ENCODE data around the gene SIGLEC6.
"Not testable (repeated sequence)": the region's sequence is repeated elsewhere in the genome, so short reads cannot be mapped to it uniquely, and the experiment has no call there.

The SIGLEC6 gene

DNA sequence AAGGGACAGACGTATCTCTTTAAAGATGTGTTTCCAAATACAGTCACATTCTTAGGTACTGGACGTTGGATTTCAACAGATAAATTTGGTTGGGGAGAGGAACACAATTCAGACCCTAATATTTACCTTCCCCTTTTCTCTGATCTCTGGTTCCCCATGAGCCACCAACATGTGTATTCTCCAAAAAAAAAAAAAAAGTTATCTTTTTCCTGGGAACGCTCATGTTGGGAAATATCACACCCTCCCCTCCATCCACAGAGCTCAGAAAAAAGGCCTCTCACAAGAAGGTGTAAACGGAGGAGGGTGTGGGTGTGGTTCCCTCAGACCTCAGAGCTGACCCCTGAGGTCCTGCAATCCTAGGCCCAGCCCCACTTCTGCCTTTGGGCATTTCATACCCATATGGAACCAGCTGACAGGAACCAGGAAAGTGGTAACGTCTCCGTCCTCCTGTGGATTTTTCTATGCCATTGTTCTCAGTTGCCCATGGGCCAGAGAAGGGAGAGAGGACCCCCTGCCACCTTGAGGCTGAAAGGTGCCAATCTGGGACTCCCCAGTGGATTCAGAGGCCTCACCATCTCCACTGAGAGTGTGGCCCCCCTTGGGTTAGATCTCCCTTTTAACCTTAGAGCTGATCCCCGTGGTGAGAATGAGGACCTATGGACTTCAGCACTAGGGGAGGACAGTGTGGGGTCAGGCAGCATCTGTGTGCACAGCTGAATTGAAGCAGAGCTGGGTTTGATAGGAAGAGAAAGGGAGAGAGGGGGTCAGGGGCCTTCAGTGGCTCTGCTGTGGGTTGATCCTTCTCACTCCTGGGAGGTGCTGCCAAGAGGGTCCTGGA lies 21.4 kb downstream of the SIGLEC6 start:
- H3K36me3 ChIP-seq (ENCODE audit: insufficient read depth, low read length): no peaks in the 10 kb centered on the region
- H3K27ac ChIP-seq: no peak overlapping the region
- TF ChIP-seq FOXP2 (optimal IDR thresholded peaks at IDR 0.05; ENCODE audit: control extremely low read depth, extremely low read length, insufficient read depth) (no peak), POLR2AphosphoS5 (IDR thresholded peaks at IDR 0.05; ENCODE audit: borderline replicate concordance, low read depth, low read length) (no peak), EZH2 (IDR thresholded peaks at IDR 0.05) (no peak)
- DNase-seq (ENCODE audit: low read depth, low spot score): no peak
- H3K9me3 ChIP-seq (ENCODE audit: low read depth, low read length): no peaks in the 10 kb centered on the region
- H3K4me3 ChIP-seq: no peak overlapping the region
- no peak overlapping the region for H3K9ac ChIP-seq (ENCODE audit: insufficient read length)

DNA sequence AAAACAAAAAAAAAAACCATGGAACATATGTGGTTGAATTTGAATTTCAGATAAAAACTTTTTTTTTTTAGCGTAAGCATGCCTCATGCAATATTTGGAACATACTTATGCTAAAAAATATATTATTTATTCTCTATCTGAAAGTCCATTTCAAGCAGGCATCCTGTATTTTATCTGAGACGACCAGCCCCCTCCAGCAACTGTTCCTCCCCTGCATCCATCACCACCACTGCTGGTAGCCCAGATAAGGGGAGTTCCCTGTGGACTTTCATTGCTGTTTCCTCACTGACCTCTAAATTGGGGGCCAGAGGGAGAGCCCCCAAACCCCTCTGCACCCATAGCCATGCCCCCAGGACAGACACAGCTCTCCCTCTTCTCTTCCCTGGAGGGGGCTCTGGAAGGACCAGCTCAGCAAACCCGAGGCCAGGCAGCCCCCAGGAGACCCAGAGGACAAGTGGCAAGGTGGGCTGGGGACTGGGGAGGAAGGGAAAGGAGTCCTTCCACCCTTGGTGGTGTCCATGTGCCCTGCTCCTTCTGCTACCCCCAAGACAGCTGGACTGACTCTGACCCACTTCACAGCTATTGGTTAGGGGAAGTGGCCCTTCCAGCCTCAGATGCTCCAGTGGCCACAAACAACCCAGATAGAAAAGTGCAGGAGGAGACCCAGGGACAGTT lies 23.3 kb downstream of the SIGLEC6 start:
- Histone ChIP-seq H3K36me3 (ENCODE audit: insufficient read depth, low read length) (no peaks in the 10 kb centered on the region), H3K27ac (no peak overlapping the region), H3K4me3 (no peak overlapping the region), H3K9ac (ENCODE audit: insufficient read length) (no peak overlapping the region), H3K9me3 (ENCODE audit: low read depth, low read length) (no peaks in the 10 kb centered on the region)
- no peak for DNase-seq (ENCODE audit: low read depth, low spot score)
- TF ChIP-seq FOXP2 (optimal IDR thresholded peaks at IDR 0.05; ENCODE audit: control extremely low read depth, extremely low read length, insufficient read depth) (no peak), EZH2 (IDR thresholded peaks at IDR 0.05) (no peak), POLR2AphosphoS5 (IDR thresholded peaks at IDR 0.05; ENCODE audit: borderline replicate concordance, low read depth, low read length) (no peak)

DNA sequence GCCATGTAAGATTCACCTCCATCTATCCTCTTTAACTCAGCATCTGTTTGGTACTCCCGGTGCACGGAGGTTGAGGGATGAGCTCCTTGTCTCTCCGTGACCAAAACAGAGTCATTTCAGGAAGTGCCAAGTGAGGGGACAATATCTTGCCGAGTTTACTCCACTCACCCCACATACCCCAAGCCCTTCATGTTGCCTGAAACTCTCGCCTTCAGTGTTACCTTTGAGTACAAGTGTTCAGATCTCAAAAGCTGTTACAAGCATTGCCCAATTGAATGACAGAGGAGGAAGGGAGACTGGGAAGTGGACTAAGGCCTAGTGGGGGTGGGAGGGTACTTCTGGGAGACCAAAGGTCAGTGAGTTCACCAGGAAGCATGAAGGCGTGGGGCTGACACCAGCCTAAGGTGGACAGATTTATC lies 23.8 kb downstream of the SIGLEC6 start:
- TF ChIP-seq FOXP2 (optimal IDR thresholded peaks at IDR 0.05; ENCODE audit: control extremely low read depth, extremely low read length, insufficient read depth) (no peak), POLR2AphosphoS5 (IDR thresholded peaks at IDR 0.05; ENCODE audit: borderline replicate concordance, low read depth, low read length) (no peak), EZH2 (IDR thresholded peaks at IDR 0.05) (no peak)
- no peak for DNase-seq (ENCODE audit: low read depth, low spot score)
- Histone ChIP-seq H3K4me3 (no peak overlapping the region), H3K9ac (ENCODE audit: insufficient read length) (no peak overlapping the region), H3K9me3 (ENCODE audit: low read depth, low read length) (no peaks in the 10 kb centered on the region), H3K27ac (no peak overlapping the region), H3K36me3 (ENCODE audit: insufficient read depth, low read length) (no peaks in the 10 kb centered on the region)

DNA sequence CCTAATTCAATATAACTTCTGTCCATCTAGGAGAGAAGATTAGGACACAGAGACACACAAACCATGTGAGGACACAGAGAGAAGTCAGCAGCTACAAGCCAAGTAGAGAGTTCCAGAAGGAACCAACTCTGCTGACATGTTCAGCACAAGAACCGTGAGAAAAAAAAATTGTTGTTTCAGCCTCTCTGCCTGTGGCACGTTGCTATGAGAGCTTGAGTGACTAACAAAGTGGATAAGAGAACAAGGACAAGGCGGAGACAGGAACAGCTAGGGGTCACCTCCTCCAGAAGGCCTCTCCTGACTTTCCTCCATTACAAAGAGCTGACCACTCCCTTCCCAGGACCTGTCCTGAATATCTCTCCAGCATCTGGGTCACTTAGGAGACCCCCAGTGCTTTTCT lies 24.3 kb downstream of the SIGLEC6 start:
- no peak for DNase-seq (ENCODE audit: low read depth, low spot score)
- no peaks in the 10 kb centered on the region for H3K36me3 ChIP-seq (ENCODE audit: insufficient read depth, low read length)
- no peaks in the 10 kb centered on the region for H3K9me3 ChIP-seq (ENCODE audit: low read depth, low read length)
- no peak overlapping the region for H3K27ac ChIP-seq
- H3K9ac ChIP-seq (ENCODE audit: insufficient read length): no peak overlapping the region
- TF ChIP-seq EZH2 (IDR thresholded peaks at IDR 0.05) (no peak), POLR2AphosphoS5 (IDR thresholded peaks at IDR 0.05; ENCODE audit: borderline replicate concordance, low read depth, low read length) (no peak), FOXP2 (optimal IDR thresholded peaks at IDR 0.05; ENCODE audit: control extremely low read depth, extremely low read length, insufficient read depth) (no peak)
- H3K4me3 ChIP-seq: no peak overlapping the region

DNA sequence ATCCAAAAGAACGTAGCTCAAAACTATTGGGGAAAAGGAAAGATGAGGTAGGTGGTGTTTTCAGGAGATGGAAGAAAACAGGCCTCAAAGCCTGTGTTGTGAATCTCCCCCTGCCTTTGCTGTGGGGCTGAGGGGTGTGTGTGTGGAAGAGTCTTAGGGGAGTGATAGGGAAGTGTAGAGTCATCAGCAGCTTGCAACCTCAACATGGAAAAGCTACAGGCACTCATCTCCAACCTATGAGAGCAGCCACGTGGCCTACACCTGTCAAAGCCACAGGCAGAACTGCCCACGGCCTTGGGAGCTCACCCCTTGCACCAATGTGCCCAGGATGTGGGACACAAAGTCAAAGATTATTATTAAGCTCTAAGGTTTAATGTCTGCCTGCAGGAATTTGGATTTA lies 25.6 kb downstream of the SIGLEC6 start:
- Histone ChIP-seq H3K27ac (no peak overlapping the region), H3K9ac (ENCODE audit: insufficient read length) (no peak overlapping the region), H3K36me3 (ENCODE audit: insufficient read depth, low read length) (no peaks in the 10 kb centered on the region), H3K9me3 (ENCODE audit: low read depth, low read length) (no peaks in the 10 kb centered on the region), H3K4me3 (no peak overlapping the region)
- no peak for DNase-seq (ENCODE audit: low read depth, low spot score)
- no peak for TF ChIP-seq POLR2AphosphoS5 (IDR thresholded peaks at IDR 0.05; ENCODE audit: borderline replicate concordance, low read depth, low read length)
- TF ChIP-seq FOXP2 (optimal IDR thresholded peaks at IDR 0.05; ENCODE audit: control extremely low read depth, extremely low read length, insufficient read depth): no peak
- no peak for TF ChIP-seq EZH2 (IDR thresholded peaks at IDR 0.05)

DNA sequence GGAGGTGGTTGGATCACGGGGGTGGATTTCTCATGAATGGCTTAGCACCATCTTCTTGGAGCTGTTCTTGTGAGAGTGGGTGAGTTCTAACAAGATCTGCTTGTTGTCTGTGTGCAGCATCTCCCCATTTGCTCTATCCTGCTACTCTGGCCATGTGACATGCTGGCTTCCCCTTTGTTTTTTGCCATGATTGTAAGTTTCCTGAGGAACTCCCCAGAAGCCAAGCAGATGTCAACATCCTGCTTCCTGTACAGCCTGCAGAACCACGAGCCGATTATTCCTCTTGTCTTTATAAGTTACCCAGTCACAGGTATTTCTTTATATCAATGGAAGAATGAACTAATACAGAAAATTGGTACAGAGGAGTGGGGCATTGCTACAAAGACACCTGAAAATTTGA lies 27.6 kb downstream of the SIGLEC6 start:
- H3K4me3 ChIP-seq: no peak overlapping the region
- no peaks in the 10 kb centered on the region for H3K9me3 ChIP-seq (ENCODE audit: low read depth, low read length)
- H3K27ac ChIP-seq: no peak overlapping the region
- no peaks in the 10 kb centered on the region for H3K36me3 ChIP-seq (ENCODE audit: insufficient read depth, low read length)
- no peak overlapping the region for H3K9ac ChIP-seq (ENCODE audit: insufficient read length)
- TF ChIP-seq POLR2AphosphoS5 (IDR thresholded peaks at IDR 0.05; ENCODE audit: borderline replicate concordance, low read depth, low read length) (no peak), FOXP2 (optimal IDR thresholded peaks at IDR 0.05; ENCODE audit: control extremely low read depth, extremely low read length, insufficient read depth) (no peak), EZH2 (IDR thresholded peaks at IDR 0.05) (no peak)
- DNase-seq (ENCODE audit: low read depth, low spot score): no peak

DNA sequence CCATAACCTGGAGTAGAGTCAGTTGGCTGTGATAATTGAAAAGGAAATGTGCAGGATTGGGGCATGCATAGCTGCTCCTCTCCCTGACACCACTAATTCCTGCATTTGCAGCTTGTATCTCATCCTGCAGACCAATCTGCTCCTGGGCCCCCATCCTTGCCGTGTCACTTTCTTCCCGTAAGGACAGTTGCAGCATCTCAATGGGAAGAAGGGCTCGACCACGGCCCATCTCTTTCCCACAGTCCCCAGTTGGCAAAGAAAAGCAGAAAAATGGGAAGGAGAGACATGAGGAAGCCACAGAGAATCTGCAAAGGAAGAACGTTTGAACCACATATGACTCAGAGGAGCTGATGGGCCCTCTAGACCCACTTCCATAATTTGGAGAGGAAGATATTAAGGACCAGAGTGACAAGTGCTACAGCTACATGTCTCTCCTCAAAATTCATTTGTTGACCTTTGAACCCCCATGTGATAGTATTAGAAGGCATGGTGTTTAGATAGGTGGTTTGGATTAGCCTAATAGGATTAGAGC lies 28.1 kb downstream of the SIGLEC6 start:
- Histone ChIP-seq H3K27ac (no peak overlapping the region), H3K9ac (ENCODE audit: insufficient read length) (no peak overlapping the region), H3K36me3 (ENCODE audit: insufficient read depth, low read length) (no peaks in the 10 kb centered on the region), H3K4me3 (no peak overlapping the region), H3K9me3 (ENCODE audit: low read depth, low read length) (no peaks in the 10 kb centered on the region)
- TF ChIP-seq EZH2 (IDR thresholded peaks at IDR 0.05) (no peak), POLR2AphosphoS5 (IDR thresholded peaks at IDR 0.05; ENCODE audit: borderline replicate concordance, low read depth, low read length) (no peak), FOXP2 (optimal IDR thresholded peaks at IDR 0.05; ENCODE audit: control extremely low read depth, extremely low read length, insufficient read depth) (no peak)
- DNase-seq (ENCODE audit: low read depth, low spot score): no peak

DNA sequence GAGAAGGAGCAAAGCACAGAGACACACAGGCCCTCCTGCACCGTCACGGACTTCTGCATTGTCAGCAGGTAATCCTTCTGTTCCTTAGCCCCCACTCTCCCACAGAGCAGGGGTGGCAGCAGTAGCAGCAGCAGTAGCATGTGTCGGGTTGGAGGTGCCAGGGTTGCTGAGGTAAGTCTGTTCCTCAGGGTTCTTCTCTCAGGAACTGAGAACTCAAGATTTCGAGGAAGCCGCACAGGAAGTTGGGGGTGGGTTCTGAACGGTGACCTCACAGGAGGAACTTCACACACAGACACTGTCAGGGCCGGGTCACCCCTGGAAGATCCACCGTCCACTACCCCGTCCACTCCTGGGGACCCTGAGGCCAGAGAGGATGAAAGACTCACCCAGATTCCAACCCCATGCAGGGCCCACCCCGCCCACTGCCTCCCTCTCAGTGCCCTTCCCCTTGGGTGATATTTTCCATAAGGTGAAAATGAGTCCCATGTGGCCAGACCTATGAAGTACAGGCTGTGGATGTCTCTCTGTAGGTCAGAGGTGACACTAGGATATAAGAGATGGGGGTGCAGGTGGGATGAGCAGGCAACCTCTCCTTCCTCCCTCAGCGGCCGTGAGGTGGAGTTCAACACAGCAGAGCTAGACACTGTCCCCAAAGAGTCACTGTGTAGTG lies 29.7 kb downstream of the SIGLEC6 start, which contains the start of gene SIGLEC12:
TSS of gene SIGLEC12 (minus strand) at position 207 of the 670 bp plus-strand sequence. CDS start at position 140, 67 bp downstream.
- Histone ChIP-seq H3K36me3 (ENCODE audit: insufficient read depth, low read length) (no peaks in the 10 kb centered on the region), H3K9me3 (ENCODE audit: low read depth, low read length) (no peaks in the 10 kb centered on the region), H3K9ac (ENCODE audit: insufficient read length) (no peak within 1 kb of the TSS), H3K27ac (no peak within 1 kb of the TSS), H3K4me3 (no peak within 1 kb of the TSS)
- TF ChIP-seq POLR2AphosphoS5 (IDR thresholded peaks at IDR 0.05; ENCODE audit: borderline replicate concordance, low read depth, low read length): no peak
- TF ChIP-seq FOXP2 (optimal IDR thresholded peaks at IDR 0.05; ENCODE audit: control extremely low read depth, extremely low read length, insufficient read depth): no peak
- no peak for TF ChIP-seq EZH2 (IDR thresholded peaks at IDR 0.05)
- no peak for DNase-seq (ENCODE audit: low read depth, low spot score)

DNA sequence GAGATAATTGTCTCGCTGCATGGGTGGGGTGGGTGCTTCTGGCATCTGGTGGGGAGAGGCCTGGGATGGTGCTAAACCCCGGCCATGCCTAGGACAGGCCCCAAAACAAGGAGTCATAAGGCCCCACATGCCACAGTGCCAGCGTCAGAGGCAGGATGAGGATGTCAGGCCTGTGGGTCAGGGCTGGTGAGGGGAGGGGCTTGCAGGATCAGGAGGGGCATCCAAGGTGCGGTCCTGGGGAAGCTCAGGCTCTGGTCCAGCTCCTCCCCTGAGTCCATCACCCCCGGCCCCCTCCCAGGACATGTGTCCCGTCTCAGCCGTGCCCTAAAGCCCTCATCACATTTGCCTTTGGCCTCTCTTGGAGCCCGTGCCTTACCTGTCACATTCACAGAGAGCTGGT lies 30.5 kb downstream of the SIGLEC6 start:
- not testable (repeated sequence) for H3K27ac ChIP-seq

More for the DNA sequence above, 30.5 kb downstream of the SIGLEC6 start:
- not testable (repeated sequence) for H3K36me3 ChIP-seq (ENCODE audit: insufficient read depth, low read length); DNase-seq (ENCODE audit: low read depth, low spot score); H3K4me3 ChIP-seq; H3K9ac ChIP-seq (ENCODE audit: insufficient read length); H3K9me3 ChIP-seq (ENCODE audit: low read depth, low read length)

All from SK-N-MC (cell line).